Tibial artery (tissue), 4 donors: ENCODE results near the gene DLL1.

Experiments
- DNase-seq, 2 donors: peaks; one replicate each; pipeline ENCODE4 v3.0.0-alpha.2; 2019
- H3K27ac ChIP-seq, 2 donors: fragments of 200-600 bp; sonication (generic) in 1 of 2; 1 replicate in 1 of 2; 2 replicates in 1 of 2; pipeline ENCODE4 v1.5.1; 2018 to 2019; ENCODE audit warnings: mild to moderate bottlenecking in 1 of 2
- H3K27me3 ChIP-seq, 2 donors: fragments of 200-600 bp; sonication (generic) in 1 of 2; one replicate each; pipeline versions ENCODE4 v1.5.1 to v1.6.0; 2016 to 2019
- H3K36me3 ChIP-seq, 3 donors: fragments of 200-600 bp; sonication (generic) in 2 of 3; one replicate each; pipeline ENCODE4 v1.5.1; 2016 to 2019; ENCODE audit warnings: mild to moderate bottlenecking in 2 of 3
- H3K4me1 ChIP-seq, 4 donors: fragments of 200-600 bp; sonication (generic) in 2 of 4; 1 replicate in 3 of 4; 2 replicates in 1 of 4; pipeline ENCODE4 v1.5.1; 2016 to 2019
- H3K4me3 ChIP-seq, 2 donors: fragments of 200-600 bp; sonication (generic) in 1 of 2; 1 replicate in 1 of 2; 2 replicates in 1 of 2; pipeline ENCODE4 v1.5.1; 2018 to 2019; ENCODE audit warnings: mild to moderate bottlenecking in 2 of 2
- H3K9me3 ChIP-seq, 3 donors: fragments of 200-600 bp; sonication (generic) in 1 of 3; one replicate each; pipeline ENCODE4 v1.5.1; 2016 to 2019
- intact Hi-C: fragments of 100-400 bp; cut with DNase I; formaldehyde crosslinking; loops from one replicate; pipeline ENCODE4 v1.15.0; 2023; ENCODE audit warnings: low total_unique reads
- TF ChIP-seq, protein P1 (sequence below), 2 experiments: fragments of 200-600 bp in 1 of 2; fragments of 450-650 bp in 1 of 2; IDR thresholded peaks; one replicate each; pipeline ENCODE4 v1.5.1; 2017 to 2019; ENCODE audit warnings: antibody characterized with exemption in 2 of 2, mild to moderate bottlenecking in 1 of 2, moderate library complexity in 1 of 2

Gene DLL1

GRCh38 chr6:170314983-170315382 is 24.1 kb upstream of the DLL1 start:
- H3K27me3 ChIP-seq: no peaks in the 10 kb centered on the region
- no peaks in the 10 kb centered on the region for H3K9me3 ChIP-seq
- peaks cover 0 to 16% (median 5%) of the 10 kb centered on the region in 4 donors for H3K4me1 ChIP-seq
- intact Hi-C loops: no loop called here
- no peak overlapping the region for H3K27ac ChIP-seq
- TF ChIP-seq, protein P1, sequence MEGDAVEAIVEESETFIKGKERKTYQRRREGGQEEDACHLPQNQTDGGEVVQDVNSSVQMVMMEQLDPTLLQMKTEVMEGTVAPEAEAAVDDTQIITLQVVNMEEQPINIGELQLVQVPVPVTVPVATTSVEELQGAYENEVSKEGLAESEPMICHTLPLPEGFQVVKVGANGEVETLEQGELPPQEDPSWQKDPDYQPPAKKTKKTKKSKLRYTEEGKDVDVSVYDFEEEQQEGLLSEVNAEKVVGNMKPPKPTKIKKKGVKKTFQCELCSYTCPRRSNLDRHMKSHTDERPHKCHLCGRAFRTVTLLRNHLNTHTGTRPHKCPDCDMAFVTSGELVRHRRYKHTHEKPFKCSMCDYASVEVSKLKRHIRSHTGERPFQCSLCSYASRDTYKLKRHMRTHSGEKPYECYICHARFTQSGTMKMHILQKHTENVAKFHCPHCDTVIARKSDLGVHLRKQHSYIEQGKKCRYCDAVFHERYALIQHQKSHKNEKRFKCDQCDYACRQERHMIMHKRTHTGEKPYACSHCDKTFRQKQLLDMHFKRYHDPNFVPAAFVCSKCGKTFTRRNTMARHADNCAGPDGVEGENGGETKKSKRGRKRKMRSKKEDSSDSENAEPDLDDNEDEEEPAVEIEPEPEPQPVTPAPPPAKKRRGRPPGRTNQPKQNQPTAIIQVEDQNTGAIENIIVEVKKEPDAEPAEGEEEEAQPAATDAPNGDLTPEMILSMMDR (IDR thresholded peaks at IDR 0.05): no peak
- H3K4me3 ChIP-seq: no peak overlapping the region
- DNase-seq: no peak
- peaks cover 14 to 28% (median 25%) of the 10 kb centered on the region in 3 donors for H3K36me3 ChIP-seq

GRCh38 chr6:170313716-170314295 is 22.9 kb upstream of the DLL1 start:
- Histone ChIP-seq H3K27me3 (no peaks in the 10 kb centered on the region), H3K9me3 (no peaks in the 10 kb centered on the region), H3K27ac (no peak overlapping the region), H3K4me1 (peaks cover 0 to 21% (median 11%) of the 10 kb centered on the region in 4 donors), H3K36me3 (peaks cover 12 to 16% (median 16%) of the 10 kb centered on the region in 3 donors), H3K4me3 (no peak overlapping the region)
- intact Hi-C loops: no loop called here
- TF ChIP-seq, protein P1 (IDR thresholded peaks at IDR 0.05): no peak
- DNase-seq: no peak

DNA sequence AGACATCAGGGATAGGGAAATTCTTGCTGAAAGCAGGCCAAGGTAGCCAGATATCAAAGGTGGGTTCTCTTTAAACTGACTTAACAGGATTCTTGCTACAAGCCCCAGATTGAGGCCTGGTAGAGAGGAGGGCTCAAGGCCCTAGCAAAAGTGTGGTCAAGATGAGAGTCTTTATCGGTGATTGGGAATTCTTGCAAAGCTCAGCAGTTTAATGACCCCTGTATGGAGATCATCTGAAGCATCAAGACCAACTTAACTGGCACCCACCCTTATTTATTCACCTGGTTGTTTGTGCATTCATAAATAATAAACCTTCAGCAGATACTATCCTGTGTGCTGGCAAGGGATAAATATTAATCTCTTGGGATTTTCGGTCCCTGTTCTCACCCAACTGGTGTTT is 22.0 kb upstream of the DLL1 start:
- H3K36me3 ChIP-seq: peaks cover 3 to 7% (median 6%) of the 10 kb centered on the region in 3 donors
- TF ChIP-seq, protein P1 (IDR thresholded peaks at IDR 0.05): no peak
- no peak overlapping the region for H3K27ac ChIP-seq
- H3K4me3 ChIP-seq: no peak overlapping the region
- peaks cover 0 to 28% (median 20%) of the 10 kb centered on the region in 4 donors for H3K4me1 ChIP-seq
- no peaks in the 10 kb centered on the region for H3K27me3 ChIP-seq
- intact Hi-C loops: no loop called here
- no peak for DNase-seq
- H3K9me3 ChIP-seq: no peaks in the 10 kb centered on the region

DNA sequence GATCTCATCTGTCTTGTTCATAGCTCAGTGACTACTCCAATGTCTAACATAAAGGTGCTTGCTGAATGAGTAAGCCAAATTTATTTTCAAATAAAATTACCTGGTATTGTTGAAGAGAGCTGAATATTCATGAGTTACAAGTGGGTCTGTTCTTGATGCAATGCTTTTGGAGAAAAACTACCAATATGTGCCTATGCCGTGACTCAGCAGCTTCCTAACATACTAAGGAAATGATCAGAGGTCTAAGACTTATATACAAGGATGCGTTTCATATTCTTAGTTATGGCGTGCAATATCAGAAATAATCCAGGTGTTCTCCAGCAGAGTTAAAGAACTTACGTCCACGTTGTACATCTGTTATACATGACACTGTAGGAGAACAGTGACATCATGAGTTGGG is 20.8 kb upstream of the DLL1 start:
- no peaks in the 10 kb centered on the region for H3K36me3 ChIP-seq
- no peaks in the 10 kb centered on the region for H3K9me3 ChIP-seq
- H3K4me3 ChIP-seq: no peak overlapping the region
- TF ChIP-seq, protein P1 (IDR thresholded peaks at IDR 0.05): no peak
- DNase-seq: no peak
- no peak overlapping the region for H3K27ac ChIP-seq
- no peaks in the 10 kb centered on the region for H3K27me3 ChIP-seq
- H3K4me1 ChIP-seq: peaks cover 0 to 36% (median 28%) of the 10 kb centered on the region in 4 donors
- intact Hi-C loops: no loop called here

- Histone ChIP-seq H3K4me1 (peaks cover 0 to 43% (median 34%) of the 10 kb centered on the region in 4 donors), H3K36me3 (no peaks in the 10 kb centered on the region), H3K9me3 (no peaks in the 10 kb centered on the region), H3K27me3 (no peaks in the 10 kb centered on the region), H3K27ac (no peak overlapping the region), H3K4me3 (no peak overlapping the region)
- TF ChIP-seq, protein P1 (IDR thresholded peaks at IDR 0.05): no peak
- no peak for DNase-seq
- intact Hi-C loops: no loop called here
Measured at GRCh38 chr6:170308761-170309160, 17.9 kb upstream of the DLL1 start.
